ENCODE results near the gene LGALS13.
"Not testable (repeated sequence)": the region's sequence is repeated elsewhere in the genome, so short reads cannot be mapped to it uniquely, and the experiment has no call there.

The LGALS13 gene

DNA sequence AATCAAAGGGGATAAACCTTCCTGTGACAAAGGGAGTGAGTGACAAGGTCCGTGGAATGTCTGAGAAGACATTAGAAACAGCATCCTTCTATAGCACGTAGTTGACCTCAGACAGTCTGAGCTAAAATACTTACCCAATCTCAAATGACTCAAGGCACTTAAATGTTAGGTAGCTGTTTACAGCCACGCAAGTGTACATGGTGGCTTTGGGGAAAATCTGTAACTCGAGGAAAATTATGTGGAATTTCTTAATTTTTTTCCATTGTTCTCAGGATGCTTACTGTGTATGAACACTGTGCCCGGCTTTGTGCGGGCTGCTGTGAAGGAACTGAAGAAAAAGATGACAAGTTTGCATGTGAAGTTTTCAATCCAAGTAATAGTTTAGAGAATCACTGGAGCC, 5.2 kb downstream of the LGALS13 start:
- H3K9me3 ChIP-seq (ENCODE audit: control insufficient read depth in 2 of 2, low read length in 2 of 2), result no peaks in the 10 kb centered on the region
- H3K4me3 ChIP-seq (ENCODE audit: low read length in 2 of 2), result no peak overlapping the region
- H3K27me3 ChIP-seq (ENCODE audit: control insufficient read depth in 2 of 2, insufficient read depth in 2 of 2, low read length in 2 of 2), result no peaks in the 10 kb centered on the region
- no peaks in the 10 kb centered on the region for H3K4me1 ChIP-seq (ENCODE audit: control insufficient read depth in 2 of 2, insufficient read depth in 2 of 2, low read length in 2 of 2)
- no peak overlapping the region for H3K27ac ChIP-seq (ENCODE audit: low read depth in 2 of 2, low read length in 2 of 2)
- H3K36me3 ChIP-seq (ENCODE audit: control insufficient read depth in 2 of 2, insufficient read depth in 2 of 2, low read length in 2 of 2), result no peaks in the 10 kb centered on the region
- no peak overlapping the region for H3K9ac ChIP-seq (ENCODE audit: low read depth in 1 of 2, low read length in 2 of 2)

DNA sequence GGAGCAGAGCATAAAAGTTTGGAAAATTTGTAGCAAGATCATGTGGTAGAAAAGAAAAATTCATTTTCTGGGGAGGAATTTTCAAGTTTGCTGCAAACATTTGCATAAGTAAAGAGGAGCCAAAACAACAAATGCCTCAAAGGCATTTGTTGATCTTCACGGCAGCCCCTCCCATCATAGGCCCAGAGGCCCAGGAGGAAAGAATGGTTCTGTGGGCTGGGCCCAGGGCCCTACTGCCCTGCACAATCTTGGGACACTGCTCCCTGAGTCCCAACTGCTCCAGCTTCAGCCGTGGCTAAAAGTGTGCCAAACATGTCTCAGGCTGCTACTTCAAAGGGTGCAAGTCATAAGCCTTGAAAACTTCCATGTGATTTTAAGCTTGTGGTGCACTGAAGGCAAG, 11.3 kb downstream of the LGALS13 start:
- H3K4me3 ChIP-seq (ENCODE audit: low read length in 2 of 2), result no peak overlapping the region
- no peaks in the 10 kb centered on the region for H3K27me3 ChIP-seq (ENCODE audit: control insufficient read depth in 2 of 2, insufficient read depth in 2 of 2, low read length in 2 of 2)
- no peaks in the 10 kb centered on the region for H3K36me3 ChIP-seq (ENCODE audit: control insufficient read depth in 2 of 2, insufficient read depth in 2 of 2, low read length in 2 of 2)
- H3K9ac ChIP-seq (ENCODE audit: low read depth in 1 of 2, low read length in 2 of 2), result no peak overlapping the region
- H3K4me1 ChIP-seq (ENCODE audit: control insufficient read depth in 2 of 2, insufficient read depth in 2 of 2, low read length in 2 of 2), result no peaks in the 10 kb centered on the region
- H3K9me3 ChIP-seq (ENCODE audit: control insufficient read depth in 2 of 2, low read length in 2 of 2), result peaks cover 0 to 2% of the 10 kb centered on the region in 2 donors
- H3K27ac ChIP-seq (ENCODE audit: low read depth in 2 of 2, low read length in 2 of 2), result no peak overlapping the region

DNA sequence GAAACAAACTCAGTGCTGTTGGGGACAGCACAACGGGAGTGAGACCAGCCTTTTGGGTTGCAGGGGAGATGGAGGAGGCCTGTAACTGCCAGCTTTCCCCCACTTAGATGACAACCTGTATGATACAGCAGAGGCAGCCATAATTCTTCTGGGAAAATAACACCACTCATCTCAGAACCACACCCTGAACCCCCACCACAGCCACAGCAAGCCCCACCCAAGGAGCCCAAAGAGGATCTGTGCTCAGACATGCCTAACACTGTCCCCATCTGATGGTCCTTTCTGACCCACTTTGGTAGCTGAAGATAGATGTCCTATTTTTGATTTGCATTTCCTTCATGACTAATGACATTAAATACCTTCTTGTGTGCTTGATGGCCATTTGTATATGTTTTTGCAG, 15.4 kb downstream of the LGALS13 start:
- Histone ChIP-seq H3K9ac (ENCODE audit: low read depth in 1 of 2, low read length in 2 of 2) (no peak overlapping the region), H3K4me1 (ENCODE audit: control insufficient read depth in 2 of 2, insufficient read depth in 2 of 2, low read length in 2 of 2) (no peaks in the 10 kb centered on the region), H3K27me3 (ENCODE audit: control insufficient read depth in 2 of 2, insufficient read depth in 2 of 2, low read length in 2 of 2) (no peaks in the 10 kb centered on the region), H3K9me3 (ENCODE audit: control insufficient read depth in 2 of 2, low read length in 2 of 2) (peaks cover 0 to 2% of the 10 kb centered on the region in 2 donors), H3K4me3 (ENCODE audit: low read length in 2 of 2) (no peak overlapping the region), H3K36me3 (ENCODE audit: control insufficient read depth in 2 of 2, insufficient read depth in 2 of 2, low read length in 2 of 2) (no peaks in the 10 kb centered on the region), H3K27ac (ENCODE audit: low read depth in 2 of 2, low read length in 2 of 2) (no peak overlapping the region)

DNA sequence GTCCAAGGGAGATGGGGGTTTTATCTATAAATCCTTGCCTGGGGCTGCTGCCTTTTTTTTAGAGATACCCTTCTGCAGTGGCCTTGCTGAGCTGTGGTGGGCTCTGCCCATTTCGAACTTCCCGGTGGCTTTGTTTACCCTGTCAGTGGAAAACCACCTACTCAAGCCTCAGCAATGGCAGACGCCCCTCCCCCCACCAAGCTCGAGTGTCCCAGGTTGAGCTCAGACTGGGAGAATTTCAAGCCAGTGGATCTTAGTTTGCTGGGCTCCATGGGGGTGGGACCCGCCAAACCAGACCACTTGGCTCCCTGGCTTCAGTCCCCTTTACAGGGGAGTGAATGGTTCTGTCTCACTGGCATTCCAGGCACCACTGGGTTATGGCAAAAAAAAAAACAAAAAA, 21.6 kb downstream of the LGALS13 start:
- Histone ChIP-seq H3K4me1 (ENCODE audit: control insufficient read depth in 2 of 2, insufficient read depth in 2 of 2, low read length in 2 of 2) (no peaks in the 10 kb centered on the region), H3K27me3 (ENCODE audit: control insufficient read depth in 2 of 2, insufficient read depth in 2 of 2, low read length in 2 of 2) (no peaks in the 10 kb centered on the region)

DNA sequence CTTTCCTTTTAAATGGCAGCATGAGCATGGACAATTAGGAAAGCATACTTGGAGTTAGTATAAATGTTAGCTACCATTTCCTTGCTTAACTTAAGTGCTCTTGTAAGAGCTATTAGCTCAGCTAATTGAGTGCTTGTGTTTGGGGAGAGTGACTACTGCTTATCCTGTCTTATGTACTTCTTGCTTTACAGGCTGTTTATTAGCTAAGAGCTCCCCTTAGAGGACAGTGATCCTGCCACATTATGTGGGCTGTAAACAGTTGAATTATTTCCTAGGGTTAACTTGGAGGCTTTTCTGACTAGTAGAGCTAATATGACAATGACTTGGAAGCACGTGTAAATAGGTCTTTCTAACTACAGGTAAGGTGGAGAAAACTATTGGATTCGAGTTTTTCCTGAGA, 25.3 kb downstream of the LGALS13 start:
- H3K27ac ChIP-seq (ENCODE audit: low read depth in 2 of 2, low read length in 2 of 2); H3K36me3 ChIP-seq (ENCODE audit: control insufficient read depth in 2 of 2, insufficient read depth in 2 of 2, low read length in 2 of 2); H3K9ac ChIP-seq (ENCODE audit: low read depth in 1 of 2, low read length in 2 of 2); H3K4me1 ChIP-seq (ENCODE audit: control insufficient read depth in 2 of 2, insufficient read depth in 2 of 2, low read length in 2 of 2); H3K27me3 ChIP-seq (ENCODE audit: control insufficient read depth in 2 of 2, insufficient read depth in 2 of 2, low read length in 2 of 2); H3K4me3 ChIP-seq (ENCODE audit: low read length in 2 of 2); H3K9me3 ChIP-seq (ENCODE audit: control insufficient read depth in 2 of 2, low read length in 2 of 2): not testable (repeated sequence)

More for the DNA sequence above, 21.6 kb downstream of the LGALS13 start:
- no peaks in the 10 kb centered on the region for H3K9me3 ChIP-seq (ENCODE audit: control insufficient read depth in 2 of 2, low read length in 2 of 2)
- no peaks in the 10 kb centered on the region for H3K36me3 ChIP-seq (ENCODE audit: control insufficient read depth in 2 of 2, insufficient read depth in 2 of 2, low read length in 2 of 2)
- H3K4me3 ChIP-seq (ENCODE audit: low read length in 2 of 2), result no peak overlapping the region
- no peak overlapping the region for H3K9ac ChIP-seq (ENCODE audit: low read depth in 1 of 2, low read length in 2 of 2)
- no peak overlapping the region for H3K27ac ChIP-seq (ENCODE audit: low read depth in 2 of 2, low read length in 2 of 2)

DNA sequence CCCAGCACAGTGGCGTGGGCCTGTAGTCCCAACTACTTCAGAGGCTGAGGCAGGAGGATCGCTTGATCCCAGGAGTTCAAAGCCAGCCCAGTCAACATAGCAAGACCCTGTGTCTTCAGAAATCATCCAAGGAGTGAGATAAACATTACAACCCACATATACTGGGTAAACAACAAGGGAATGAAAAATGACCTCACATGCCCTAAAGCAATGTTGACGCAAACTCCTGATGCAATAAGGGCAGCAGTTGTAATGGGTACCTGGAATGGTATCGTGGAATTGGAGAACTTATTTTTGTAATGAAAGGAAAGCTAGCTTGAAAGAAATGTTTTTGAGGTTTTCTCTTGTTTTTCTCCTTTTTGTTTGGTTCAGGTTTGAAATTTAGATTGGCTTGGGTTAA, 28.9 kb downstream of the LGALS13 start:
- Histone ChIP-seq H3K9me3 (ENCODE audit: control insufficient read depth in 2 of 2, low read length in 2 of 2) (no peaks in the 10 kb centered on the region), H3K36me3 (ENCODE audit: control insufficient read depth in 2 of 2, insufficient read depth in 2 of 2, low read length in 2 of 2) (no peaks in the 10 kb centered on the region), H3K9ac (ENCODE audit: low read depth in 1 of 2, low read length in 2 of 2) (no peak overlapping the region), H3K27ac (ENCODE audit: low read depth in 2 of 2, low read length in 2 of 2) (no peak overlapping the region), H3K4me3 (ENCODE audit: low read length in 2 of 2) (no peak overlapping the region), H3K4me1 (ENCODE audit: control insufficient read depth in 2 of 2, insufficient read depth in 2 of 2, low read length in 2 of 2) (no peaks in the 10 kb centered on the region), H3K27me3 (ENCODE audit: control insufficient read depth in 2 of 2, insufficient read depth in 2 of 2, low read length in 2 of 2) (no peaks in the 10 kb centered on the region)

- H3K36me3 ChIP-seq (ENCODE audit: control insufficient read depth in 2 of 2, insufficient read depth in 2 of 2, low read length in 2 of 2), result no peaks in the 10 kb centered on the region
- no peaks in the 10 kb centered on the region for H3K9me3 ChIP-seq (ENCODE audit: control insufficient read depth in 2 of 2, low read length in 2 of 2)
- no peaks in the 10 kb centered on the region for H3K4me1 ChIP-seq (ENCODE audit: control insufficient read depth in 2 of 2, insufficient read depth in 2 of 2, low read length in 2 of 2)
- no peaks in the 10 kb centered on the region for H3K27me3 ChIP-seq (ENCODE audit: control insufficient read depth in 2 of 2, insufficient read depth in 2 of 2, low read length in 2 of 2)
- H3K4me3 ChIP-seq (ENCODE audit: low read length in 2 of 2), result no peak overlapping the region
- no peak overlapping the region for H3K27ac ChIP-seq (ENCODE audit: low read depth in 2 of 2, low read length in 2 of 2)
- no peak overlapping the region for H3K9ac ChIP-seq (ENCODE audit: low read depth in 1 of 2, low read length in 2 of 2)
These were observed 29.3 kb downstream of the LGALS13 start for GRCh38 chr19:39631626-39632025.

DNA sequence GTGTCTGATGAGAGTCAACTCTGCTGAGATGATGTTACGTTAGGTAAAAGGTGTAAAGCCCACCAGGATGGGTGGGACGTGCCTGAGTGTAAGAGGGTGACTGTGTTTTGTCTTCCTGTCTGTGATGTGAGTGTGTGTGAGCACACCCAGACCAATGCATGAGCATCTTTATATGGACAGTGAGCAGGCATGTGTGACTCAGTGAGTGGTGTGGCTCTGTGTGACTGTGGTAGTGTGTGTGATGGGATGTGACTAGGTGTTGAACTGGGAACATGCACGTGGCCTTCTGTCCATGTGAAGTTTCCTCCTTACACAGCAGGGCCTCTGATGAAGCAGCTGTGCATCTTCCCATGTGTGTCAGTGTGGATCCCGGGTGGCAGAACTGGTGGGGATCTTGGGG, 35.6 kb downstream of the LGALS13 start:
- H3K36me3 ChIP-seq (ENCODE audit: control insufficient read depth in 2 of 2, insufficient read depth in 2 of 2, low read length in 2 of 2), result no peaks in the 10 kb centered on the region
- H3K9me3 ChIP-seq (ENCODE audit: control insufficient read depth in 2 of 2, low read length in 2 of 2), result no peaks in the 10 kb centered on the region
- no peak overlapping the region for H3K4me3 ChIP-seq (ENCODE audit: low read length in 2 of 2)
- H3K27me3 ChIP-seq (ENCODE audit: control insufficient read depth in 2 of 2, insufficient read depth in 2 of 2, low read length in 2 of 2), result peaks cover 0 to 5% of the 10 kb centered on the region in 2 donors
- H3K9ac ChIP-seq (ENCODE audit: low read depth in 1 of 2, low read length in 2 of 2), result no peak overlapping the region
- H3K27ac ChIP-seq (ENCODE audit: low read depth in 2 of 2, low read length in 2 of 2), result no peak overlapping the region
- no peaks in the 10 kb centered on the region for H3K4me1 ChIP-seq (ENCODE audit: control insufficient read depth in 2 of 2, insufficient read depth in 2 of 2, low read length in 2 of 2)

GRCh38 chr19:39641773-39642172, 39.4 kb downstream of the LGALS13 start:
- Histone ChIP-seq H3K36me3 (ENCODE audit: control insufficient read depth in 2 of 2, insufficient read depth in 2 of 2, low read length in 2 of 2) (no peaks in the 10 kb centered on the region), H3K4me3 (ENCODE audit: low read length in 2 of 2) (no peak overlapping the region), H3K27me3 (ENCODE audit: control insufficient read depth in 2 of 2, insufficient read depth in 2 of 2, low read length in 2 of 2) (peaks cover 0 to 5% of the 10 kb centered on the region in 2 donors), H3K9ac (ENCODE audit: low read depth in 1 of 2, low read length in 2 of 2) (no peak overlapping the region), H3K9me3 (ENCODE audit: control insufficient read depth in 2 of 2, low read length in 2 of 2) (no peaks in the 10 kb centered on the region), H3K27ac (ENCODE audit: low read depth in 2 of 2, low read length in 2 of 2) (no peak overlapping the region), H3K4me1 (ENCODE audit: control insufficient read depth in 2 of 2, insufficient read depth in 2 of 2, low read length in 2 of 2) (no peaks in the 10 kb centered on the region)

DNA sequence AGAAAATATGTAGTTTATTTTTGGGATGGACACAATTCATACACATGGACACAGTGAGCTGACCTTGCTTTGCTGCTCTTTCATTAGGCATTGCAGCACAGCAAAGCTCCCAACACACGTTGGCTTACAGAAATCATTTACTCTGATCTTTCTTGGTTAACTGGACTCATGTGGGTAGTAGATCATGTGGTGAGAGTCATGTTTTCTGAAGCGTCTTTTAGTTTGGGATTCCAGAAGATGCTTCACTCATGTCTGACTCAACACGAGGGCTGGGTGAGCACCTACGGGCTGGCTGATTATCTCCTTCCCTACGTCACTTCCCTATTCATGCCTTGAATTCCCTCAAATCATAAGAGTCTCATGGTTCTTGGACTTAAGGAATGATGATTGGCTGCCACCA, 41.3 kb downstream of the LGALS13 start:
- H3K9me3 ChIP-seq (ENCODE audit: control insufficient read depth in 2 of 2, low read length in 2 of 2), result no peaks in the 10 kb centered on the region
- H3K36me3 ChIP-seq (ENCODE audit: control insufficient read depth in 2 of 2, insufficient read depth in 2 of 2, low read length in 2 of 2), result no peaks in the 10 kb centered on the region
- peaks cover 0 to 5% of the 10 kb centered on the region in 2 donors for H3K27me3 ChIP-seq (ENCODE audit: control insufficient read depth in 2 of 2, insufficient read depth in 2 of 2, low read length in 2 of 2)
- H3K4me1 ChIP-seq (ENCODE audit: control insufficient read depth in 2 of 2, insufficient read depth in 2 of 2, low read length in 2 of 2), result no peaks in the 10 kb centered on the region
- H3K4me3 ChIP-seq (ENCODE audit: low read length in 2 of 2), result no peak overlapping the region
- H3K9ac ChIP-seq (ENCODE audit: low read depth in 1 of 2, low read length in 2 of 2), result no peak overlapping the region
- H3K27ac ChIP-seq (ENCODE audit: low read depth in 2 of 2, low read length in 2 of 2), result no peak overlapping the region

DNA sequence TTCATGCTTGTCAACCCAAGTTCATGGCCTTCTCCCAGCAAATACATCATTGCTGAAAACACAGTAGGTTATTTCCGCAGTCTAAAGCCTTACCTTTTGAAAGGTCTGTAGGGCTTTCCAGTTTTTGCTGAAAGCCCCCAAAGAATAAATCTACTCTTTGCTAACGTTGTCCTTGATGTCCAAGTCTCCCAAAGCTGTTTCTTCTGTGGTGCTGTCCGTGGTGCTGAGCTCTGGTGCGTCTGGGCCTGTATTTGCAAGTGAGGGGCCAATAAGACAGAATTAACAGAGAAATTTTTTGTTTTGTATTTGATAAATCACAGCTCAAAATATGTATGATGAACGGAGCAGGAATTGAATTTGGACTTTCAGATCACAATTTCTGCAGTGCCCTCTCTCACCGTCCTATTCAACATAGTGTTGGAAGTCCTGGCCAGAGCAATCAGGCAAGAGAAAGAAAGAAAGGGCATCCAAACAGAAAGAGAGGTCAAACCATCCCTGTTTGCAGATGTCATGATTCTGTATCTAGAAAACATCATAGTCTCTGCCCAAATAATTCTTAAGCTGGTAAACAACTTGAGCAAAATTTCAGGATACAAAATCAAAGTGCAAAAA, 43.6 kb downstream of the LGALS13 start:
- Histone ChIP-seq H3K27ac (ENCODE audit: low read depth in 2 of 2, low read length in 2 of 2) (no peak overlapping the region), H3K4me3 (ENCODE audit: low read length in 2 of 2) (no peak overlapping the region), H3K27me3 (ENCODE audit: control insufficient read depth in 2 of 2, insufficient read depth in 2 of 2, low read length in 2 of 2) (no peaks in the 10 kb centered on the region), H3K9ac (ENCODE audit: low read depth in 1 of 2, low read length in 2 of 2) (no peak overlapping the region), H3K4me1 (ENCODE audit: control insufficient read depth in 2 of 2, insufficient read depth in 2 of 2, low read length in 2 of 2) (no peaks in the 10 kb centered on the region), H3K9me3 (ENCODE audit: control insufficient read depth in 2 of 2, low read length in 2 of 2) (no peaks in the 10 kb centered on the region), H3K36me3 (ENCODE audit: control insufficient read depth in 2 of 2, insufficient read depth in 2 of 2, low read length in 2 of 2) (no peaks in the 10 kb centered on the region)
